Measurements from ENCODE around the gene KCTD2.

GRCh38 chr17:75003957-75004355, 43.1 kb upstream of the KCTD2 start:
- TF ChIP-seq, protein P1, sequence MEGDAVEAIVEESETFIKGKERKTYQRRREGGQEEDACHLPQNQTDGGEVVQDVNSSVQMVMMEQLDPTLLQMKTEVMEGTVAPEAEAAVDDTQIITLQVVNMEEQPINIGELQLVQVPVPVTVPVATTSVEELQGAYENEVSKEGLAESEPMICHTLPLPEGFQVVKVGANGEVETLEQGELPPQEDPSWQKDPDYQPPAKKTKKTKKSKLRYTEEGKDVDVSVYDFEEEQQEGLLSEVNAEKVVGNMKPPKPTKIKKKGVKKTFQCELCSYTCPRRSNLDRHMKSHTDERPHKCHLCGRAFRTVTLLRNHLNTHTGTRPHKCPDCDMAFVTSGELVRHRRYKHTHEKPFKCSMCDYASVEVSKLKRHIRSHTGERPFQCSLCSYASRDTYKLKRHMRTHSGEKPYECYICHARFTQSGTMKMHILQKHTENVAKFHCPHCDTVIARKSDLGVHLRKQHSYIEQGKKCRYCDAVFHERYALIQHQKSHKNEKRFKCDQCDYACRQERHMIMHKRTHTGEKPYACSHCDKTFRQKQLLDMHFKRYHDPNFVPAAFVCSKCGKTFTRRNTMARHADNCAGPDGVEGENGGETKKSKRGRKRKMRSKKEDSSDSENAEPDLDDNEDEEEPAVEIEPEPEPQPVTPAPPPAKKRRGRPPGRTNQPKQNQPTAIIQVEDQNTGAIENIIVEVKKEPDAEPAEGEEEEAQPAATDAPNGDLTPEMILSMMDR (IDR thresholded peaks at IDR 0.05), result no peak
- no peak for TF ChIP-seq EP300 (IDR thresholded peaks at IDR 0.05)
- no peak for TF ChIP-seq POLR2AphosphoS5 (IDR thresholded peaks at IDR 0.05)
- no peak for TF ChIP-seq POLR2A (IDR thresholded peaks at IDR 0.05)
